Epidermal melanocyte (primary cell): ENCODE data around the gene FAM219A.

Source experiments
- DNase-seq: peaks from one replicate; pipeline ENCODE4 v3.0.0; 2011; ENCODE audit warnings: low spot score; ENCODE audit not compliant: insufficient read length

The FAM219A gene

GRCh38 chr9:34349324-34349723 is 109.0 kb downstream of the FAM219A start:
- DNase-seq: no peak
